ENCODE measurements around the gene NECAB3. TPM values are rescaled to one million over a fixed set of nuclear protein-coding genes. Genes with fewer than 3 reads are reported as not detected.

Gene NECAB3
- total and polyA plus RNA-seq, 2 of the 13 experiments (the other 11 are each of a cell fraction or from before 2014, with no cell fraction given) = 61.5 to 65.5 TPM

GRCh38 chr20:33685328-33686099, 11.3 kb upstream of the NECAB3 start (continued):
- TF ChIP-seq, protein P1, sequence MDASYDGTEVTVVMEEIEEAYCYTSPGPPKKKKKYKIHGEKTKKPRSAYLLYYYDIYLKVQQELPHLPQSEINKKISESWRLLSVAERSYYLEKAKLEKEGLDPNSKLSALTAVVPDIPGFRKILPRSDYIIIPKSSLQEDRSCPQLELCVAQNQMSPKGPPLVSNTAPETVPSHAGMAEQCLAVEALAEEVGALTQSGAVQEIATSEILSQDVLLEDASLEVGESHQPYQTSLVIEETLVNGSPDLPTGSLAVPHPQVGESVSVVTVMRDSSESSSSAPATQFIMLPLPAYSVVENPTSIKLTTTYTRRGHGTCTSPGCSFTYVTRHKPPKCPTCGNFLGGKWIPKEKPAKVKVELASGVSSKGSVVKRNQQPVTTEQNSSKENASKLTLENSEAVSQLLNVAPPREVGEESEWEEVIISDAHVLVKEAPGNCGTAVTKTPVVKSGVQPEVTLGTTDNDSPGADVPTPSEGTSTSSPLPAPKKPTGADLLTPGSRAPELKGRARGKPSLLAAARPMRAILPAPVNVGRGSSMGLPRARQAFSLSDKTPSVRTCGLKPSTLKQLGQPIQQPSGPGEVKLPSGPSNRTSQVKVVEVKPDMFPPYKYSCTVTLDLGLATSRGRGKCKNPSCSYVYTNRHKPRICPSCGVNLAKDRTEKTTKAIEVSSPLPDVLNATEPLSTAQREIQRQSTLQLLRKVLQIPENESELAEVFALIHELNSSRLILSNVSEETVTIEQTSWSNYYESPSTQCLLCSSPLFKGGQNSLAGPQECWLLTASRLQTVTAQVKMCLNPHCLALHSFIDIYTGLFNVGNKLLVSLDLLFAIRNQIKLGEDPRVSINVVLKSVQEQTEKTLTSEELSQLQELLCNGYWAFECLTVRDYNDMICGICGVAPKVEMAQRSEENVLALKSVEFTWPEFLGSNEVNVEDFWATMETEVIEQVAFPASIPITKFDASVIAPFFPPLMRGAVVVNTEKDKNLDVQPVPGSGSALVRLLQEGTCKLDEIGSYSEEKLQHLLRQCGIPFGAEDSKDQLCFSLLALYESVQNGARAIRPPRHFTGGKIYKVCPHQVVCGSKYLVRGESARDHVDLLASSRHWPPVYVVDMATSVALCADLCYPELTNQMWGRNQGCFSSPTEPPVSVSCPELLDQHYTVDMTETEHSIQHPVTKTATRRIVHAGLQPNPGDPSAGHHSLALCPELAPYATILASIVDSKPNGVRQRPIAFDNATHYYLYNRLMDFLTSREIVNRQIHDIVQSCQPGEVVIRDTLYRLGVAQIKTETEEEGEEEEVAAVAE (CRISPR knock-in tag; IDR thresholded peaks at IDR 0.05; ENCODE audit: borderline replicate concordance) = no peak
- TF ChIP-seq ZNF615 (CRISPR knock-in tag; IDR thresholded peaks at IDR 0.05; ENCODE audit: borderline replicate concordance) = no peak
- no peak for TF ChIP-seq ZNF83 (CRISPR knock-in tag; IDR thresholded peaks at IDR 0.05; ENCODE audit: borderline replicate concordance)
- TF ChIP-seq ZFX (CRISPR knock-in tag; IDR thresholded peaks at IDR 0.05; ENCODE audit: low read depth) = peak; percentile 87
- TF ChIP-seq ZNF510 (CRISPR knock-in tag; IDR thresholded peaks at IDR 0.05; ENCODE audit: low read depth) = no peak
- TF ChIP-seq YEATS2 (CRISPR knock-in tag; IDR thresholded peaks at IDR 0.05; ENCODE audit: borderline replicate concordance) = no peak
- TF ChIP-seq, protein P2, sequence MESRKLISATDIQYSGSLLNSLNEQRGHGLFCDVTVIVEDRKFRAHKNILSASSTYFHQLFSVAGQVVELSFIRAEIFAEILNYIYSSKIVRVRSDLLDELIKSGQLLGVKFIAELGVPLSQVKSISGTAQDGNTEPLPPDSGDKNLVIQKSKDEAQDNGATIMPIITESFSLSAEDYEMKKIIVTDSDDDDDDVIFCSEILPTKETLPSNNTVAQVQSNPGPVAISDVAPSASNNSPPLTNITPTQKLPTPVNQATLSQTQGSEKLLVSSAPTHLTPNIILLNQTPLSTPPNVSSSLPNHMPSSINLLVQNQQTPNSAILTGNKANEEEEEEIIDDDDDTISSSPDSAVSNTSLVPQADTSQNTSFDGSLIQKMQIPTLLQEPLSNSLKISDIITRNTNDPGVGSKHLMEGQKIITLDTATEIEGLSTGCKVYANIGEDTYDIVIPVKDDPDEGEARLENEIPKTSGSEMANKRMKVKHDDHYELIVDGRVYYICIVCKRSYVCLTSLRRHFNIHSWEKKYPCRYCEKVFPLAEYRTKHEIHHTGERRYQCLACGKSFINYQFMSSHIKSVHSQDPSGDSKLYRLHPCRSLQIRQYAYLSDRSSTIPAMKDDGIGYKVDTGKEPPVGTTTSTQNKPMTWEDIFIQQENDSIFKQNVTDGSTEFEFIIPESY (CRISPR knock-in tag; IDR thresholded peaks at IDR 0.05) = no peak
- no peak for TF ChIP-seq KLF15 (CRISPR knock-in tag; IDR thresholded peaks at IDR 0.05; ENCODE audit: borderline replicate concordance)
- TF ChIP-seq, protein P3, sequence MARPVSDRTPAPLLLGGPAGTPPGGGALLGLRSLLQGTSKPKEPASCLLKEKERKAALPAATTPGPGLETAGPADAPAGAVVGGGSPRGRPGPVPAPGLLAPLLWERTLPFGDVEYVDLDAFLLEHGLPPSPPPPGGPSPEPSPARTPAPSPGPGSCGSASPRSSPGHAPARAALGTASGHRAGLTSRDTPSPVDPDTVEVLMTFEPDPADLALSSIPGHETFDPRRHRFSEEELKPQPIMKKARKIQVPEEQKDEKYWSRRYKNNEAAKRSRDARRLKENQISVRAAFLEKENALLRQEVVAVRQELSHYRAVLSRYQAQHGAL (CRISPR knock-in tag; IDR thresholded peaks at IDR 0.05; ENCODE audit: not compliant biosample characterization) = peak; percentile 74
- TF ChIP-seq ARID2 (CRISPR knock-in tag; IDR thresholded peaks at IDR 0.05; ENCODE audit: borderline replicate concordance) = no peak
- no peak for TF ChIP-seq KLF6 (CRISPR knock-in tag; IDR thresholded peaks at IDR 0.05)
- TF ChIP-seq, protein P4, sequence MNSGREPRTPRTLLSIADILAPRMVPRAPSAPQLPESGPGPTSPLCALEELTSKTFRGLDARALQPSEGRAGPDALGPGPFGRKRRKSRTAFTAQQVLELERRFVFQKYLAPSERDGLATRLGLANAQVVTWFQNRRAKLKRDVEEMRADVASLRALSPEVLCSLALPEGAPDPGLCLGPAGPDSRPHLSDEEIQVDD (CRISPR knock-in tag; IDR thresholded peaks at IDR 0.05; ENCODE audit: borderline replicate concordance) = no peak; the same call in 1 of the 2 replicates
- TF ChIP-seq ZXDC (CRISPR knock-in tag; IDR thresholded peaks at IDR 0.05) = no peak; the same call in 1 of the 2 replicates
- TF ChIP-seq ZNF567 (CRISPR knock-in tag; IDR thresholded peaks at IDR 0.05; ENCODE audit: borderline replicate concordance) = 0 out of 2 replicates have a peak, but pooled peaks have one; percentile 54
- peak; percentile 84; the same call in 1 of the 2 replicates for TF ChIP-seq THAP7 (CRISPR knock-in tag; IDR thresholded peaks at IDR 0.05)
